HS-27A (cell line): ENCODE results near the gene N4BP2L2.

Experiments
- DNase-seq: peaks from one replicate; pipeline ENCODE4 v3.0.0-alpha.2; 2012; ENCODE audit warnings: low read depth, missing footprints

N4BP2L2 gene

DNA sequence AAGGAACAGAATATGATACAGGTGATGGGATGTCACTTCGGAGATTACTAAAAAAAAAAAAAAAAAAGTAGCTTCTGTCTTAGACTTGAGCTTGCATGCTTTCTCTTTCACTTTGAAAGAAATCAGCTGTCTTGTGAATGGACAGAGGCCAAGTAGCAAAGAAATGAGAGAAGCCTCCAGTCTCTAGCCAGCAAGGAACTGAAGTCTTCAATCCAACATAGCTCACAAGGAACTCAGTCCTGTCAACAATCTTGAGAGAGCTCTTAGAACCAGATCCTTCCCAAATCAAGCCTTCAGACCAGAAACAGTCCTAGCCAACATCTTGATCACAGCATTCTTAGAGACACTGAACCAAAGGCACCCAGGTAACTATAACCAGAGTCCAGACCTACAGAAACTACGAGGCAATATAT lies 7.7 kb downstream of the N4BP2L2 start:
- DNase-seq, result no peak

- DNase-seq, result no peak
Observed at GRCh38 chr13:32528358-32528757, 10.2 kb downstream of the N4BP2L2 start.

DNA sequence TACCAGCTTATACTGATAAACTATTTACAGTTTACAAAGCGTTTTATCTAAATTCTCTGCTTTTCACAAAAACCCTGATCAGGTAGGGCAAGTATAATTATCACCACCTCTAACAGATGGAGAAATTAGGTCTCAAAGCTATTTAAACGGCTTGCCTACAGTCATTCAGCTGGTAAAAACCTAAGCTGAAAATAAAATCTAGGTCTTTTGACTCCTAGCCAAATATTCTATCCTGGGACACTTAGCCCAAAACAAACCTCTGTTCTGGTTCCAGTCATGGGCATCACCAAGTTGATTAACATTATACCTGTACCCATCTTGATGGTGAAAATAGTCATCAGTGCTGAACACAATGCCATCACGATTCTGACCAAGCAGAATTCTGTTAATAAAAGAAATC lies 11.4 kb downstream of the N4BP2L2 start:
- no peak for DNase-seq

GRCh38 chr13:32525766-32526165 lies 12.8 kb downstream of the N4BP2L2 start:
- no peak for DNase-seq

GRCh38 chr13:32515246-32515645 lies 23.3 kb downstream of the N4BP2L2 start:
- DNase-seq, result no peak

DNA sequence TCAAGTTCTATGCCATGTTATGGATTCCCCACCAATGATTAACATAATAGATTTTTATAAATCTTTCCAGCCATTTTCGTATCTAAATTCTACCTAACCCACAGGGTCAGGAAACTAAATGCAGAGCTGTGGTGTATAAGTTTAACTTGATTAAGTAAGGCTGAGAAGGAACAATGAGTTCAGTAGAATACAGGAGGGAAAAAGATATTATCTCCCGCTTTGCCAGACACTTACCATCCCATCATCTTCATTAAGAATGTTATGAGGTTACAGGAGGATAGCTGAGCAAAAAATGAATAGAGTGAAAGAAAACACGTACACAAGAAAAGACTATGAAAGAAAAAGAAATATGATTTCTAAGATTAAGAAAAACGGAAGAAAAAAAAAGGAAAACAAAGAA lies 27.1 kb downstream of the N4BP2L2 start:
- no peak for DNase-seq

DNA sequence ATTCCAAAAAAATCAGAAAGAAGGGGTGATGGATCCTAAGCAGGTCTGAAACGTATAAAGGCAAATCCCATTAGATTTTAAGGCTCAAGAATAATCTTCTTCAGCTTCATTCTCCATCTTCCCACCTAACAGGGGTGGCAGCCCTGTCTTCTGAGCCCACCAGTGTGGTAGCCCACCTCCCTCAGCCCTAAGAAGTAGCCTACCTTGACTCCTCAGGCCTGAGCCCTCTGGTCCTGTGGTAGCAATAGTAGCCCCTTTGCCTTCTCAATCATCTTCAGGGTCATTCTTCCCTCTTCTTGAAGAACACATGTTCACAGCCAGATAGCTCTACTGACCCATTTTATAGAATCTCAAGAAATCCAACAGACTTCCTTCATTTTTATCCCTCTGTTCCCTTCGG lies 33.7 kb downstream of the N4BP2L2 start:
- no peak for DNase-seq

DNA sequence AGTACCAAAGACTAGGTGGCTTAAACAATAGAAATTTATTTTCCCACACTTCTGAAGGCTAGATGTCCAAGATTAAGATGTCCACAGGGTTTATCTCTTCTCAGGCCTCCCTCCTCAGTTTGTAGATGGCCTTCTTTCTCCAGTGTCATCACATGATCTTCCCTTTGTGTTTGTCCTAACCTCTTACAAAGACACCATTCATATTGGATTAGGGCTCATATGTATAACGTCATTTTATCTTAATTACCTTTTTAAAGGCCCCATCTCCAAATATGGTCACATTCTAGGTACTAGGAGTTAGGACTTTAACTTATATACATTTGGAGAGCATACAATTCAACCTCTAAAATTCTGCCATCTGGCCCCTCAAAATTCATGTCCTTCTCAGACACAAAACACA lies 34.3 kb downstream of the N4BP2L2 start:
- no peak for DNase-seq

GRCh38 chr13:32503727-32504126 lies 34.9 kb downstream of the N4BP2L2 start:
- no peak for DNase-seq

DNA sequence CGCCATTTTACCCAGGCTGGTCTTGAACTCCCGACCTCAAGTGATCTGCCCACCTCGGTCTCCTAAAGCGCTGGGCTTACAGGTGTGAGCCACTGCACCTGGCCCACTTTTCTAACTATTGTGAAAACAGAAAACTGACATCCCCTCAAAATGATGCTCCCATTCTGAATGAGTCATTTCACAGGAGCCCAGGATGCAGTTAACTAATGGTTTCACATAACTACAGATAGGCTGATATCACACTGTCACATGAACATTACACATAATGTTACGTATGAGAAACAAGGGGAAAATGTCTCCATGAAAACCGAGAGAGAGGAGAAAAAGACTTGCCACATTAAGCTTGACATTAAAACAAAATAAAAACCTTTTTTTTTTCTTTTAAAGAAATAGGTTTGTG lies 37.5 kb downstream of the N4BP2L2 start:
- DNase-seq, result no peak

- no peak for DNase-seq
Observed at GRCh38 chr13:32499538-32500210, 38.9 kb downstream of the N4BP2L2 start.

DNA sequence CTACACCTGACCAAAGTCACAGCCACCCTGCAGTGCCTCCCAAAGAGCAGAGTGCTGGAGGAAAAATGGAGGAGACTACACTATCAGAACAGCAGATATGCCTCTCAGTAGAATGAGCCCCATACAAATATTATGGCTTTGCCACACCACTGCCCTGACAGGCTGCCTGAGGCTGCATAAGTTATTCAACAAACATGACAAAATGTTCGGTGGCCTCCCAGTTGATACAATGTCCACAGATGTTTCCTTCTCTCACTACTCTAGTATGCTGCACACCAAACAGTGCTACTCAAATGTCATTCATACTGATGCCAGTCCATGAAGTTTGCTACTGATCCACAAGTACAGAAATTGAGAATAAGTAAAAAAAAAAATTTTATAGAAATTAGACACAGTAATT lies 41.0 kb downstream of the N4BP2L2 start:
- DNase-seq, result no peak

- no peak for DNase-seq
Observed at GRCh38 chr13:32496599-32497160, 41.9 kb downstream of the N4BP2L2 start.

GRCh38 chr13:32495841-32496240 lies 42.8 kb downstream of the N4BP2L2 start:
- no peak for DNase-seq

GRCh38 chr13:32495429-32495828 lies 43.2 kb downstream of the N4BP2L2 start:
- no peak for DNase-seq

GRCh38 chr13:32491028-32491427 lies 47.6 kb downstream of the N4BP2L2 start:
- DNase-seq, result no peak

- no peak for DNase-seq
Observed at GRCh38 chr13:32476892-32477291, 61.7 kb downstream of the N4BP2L2 start.

DNA sequence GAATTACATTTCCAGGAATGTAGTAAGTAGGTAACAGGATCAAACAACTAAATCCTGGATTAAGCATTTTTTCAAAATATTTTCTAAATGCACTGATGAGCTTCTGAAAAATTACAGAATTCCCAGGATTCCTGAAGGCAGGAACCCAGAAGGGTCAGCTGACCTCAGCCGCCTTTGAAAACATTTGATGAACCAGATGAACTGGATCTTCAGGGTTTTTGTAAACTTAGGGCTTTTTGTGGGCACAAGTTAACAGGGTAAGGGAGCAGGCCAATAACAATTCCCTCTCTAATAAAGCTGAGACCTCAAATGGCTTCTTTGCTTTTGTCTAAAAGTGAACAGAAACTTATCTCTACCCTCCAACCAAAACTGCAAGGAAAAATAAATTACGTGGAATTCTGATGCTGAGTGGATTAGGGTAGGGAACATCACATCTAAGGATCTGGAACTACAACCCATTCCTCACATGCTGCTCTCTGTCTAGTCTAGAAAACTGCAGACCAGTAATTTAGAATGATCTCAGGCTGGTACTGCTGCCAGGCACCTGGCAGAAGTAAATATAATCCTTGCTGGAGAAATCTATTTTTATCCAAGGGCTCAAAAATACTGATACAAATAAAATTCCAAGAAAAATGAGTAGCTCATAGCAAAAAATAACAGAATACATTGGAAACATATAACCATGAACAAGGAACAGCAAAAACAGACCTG lies 62.4 kb downstream of the N4BP2L2 start:
- no peak for DNase-seq

- no peak for DNase-seq
Observed at GRCh38 chr13:32474999-32475792, 63.4 kb downstream of the N4BP2L2 start.

- DNase-seq, result no peak
Observed at GRCh38 chr13:32473650-32474049, 64.9 kb downstream of the N4BP2L2 start.

DNA sequence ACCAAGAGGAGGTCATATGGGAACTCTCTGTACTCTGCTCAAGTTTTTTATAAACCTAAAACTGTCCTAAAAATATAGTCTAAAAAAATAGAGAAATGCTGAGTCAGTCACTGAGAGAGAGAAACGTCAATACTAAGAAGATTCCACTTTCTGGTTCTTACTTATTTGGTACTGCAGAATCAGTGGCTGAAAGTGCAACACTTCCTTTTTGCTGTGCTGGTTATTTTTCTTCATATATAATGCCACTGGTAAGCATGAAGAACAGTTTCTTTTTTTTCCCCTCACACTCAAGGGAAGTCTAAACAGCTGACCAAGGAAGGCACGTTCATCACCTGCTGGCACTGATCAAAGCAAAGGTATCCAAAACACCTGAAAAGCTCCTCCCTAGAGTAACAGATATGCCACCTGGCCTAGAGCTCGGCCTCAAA lies 66.4 kb downstream of the N4BP2L2 start:
- DNase-seq, result no peak

DNA sequence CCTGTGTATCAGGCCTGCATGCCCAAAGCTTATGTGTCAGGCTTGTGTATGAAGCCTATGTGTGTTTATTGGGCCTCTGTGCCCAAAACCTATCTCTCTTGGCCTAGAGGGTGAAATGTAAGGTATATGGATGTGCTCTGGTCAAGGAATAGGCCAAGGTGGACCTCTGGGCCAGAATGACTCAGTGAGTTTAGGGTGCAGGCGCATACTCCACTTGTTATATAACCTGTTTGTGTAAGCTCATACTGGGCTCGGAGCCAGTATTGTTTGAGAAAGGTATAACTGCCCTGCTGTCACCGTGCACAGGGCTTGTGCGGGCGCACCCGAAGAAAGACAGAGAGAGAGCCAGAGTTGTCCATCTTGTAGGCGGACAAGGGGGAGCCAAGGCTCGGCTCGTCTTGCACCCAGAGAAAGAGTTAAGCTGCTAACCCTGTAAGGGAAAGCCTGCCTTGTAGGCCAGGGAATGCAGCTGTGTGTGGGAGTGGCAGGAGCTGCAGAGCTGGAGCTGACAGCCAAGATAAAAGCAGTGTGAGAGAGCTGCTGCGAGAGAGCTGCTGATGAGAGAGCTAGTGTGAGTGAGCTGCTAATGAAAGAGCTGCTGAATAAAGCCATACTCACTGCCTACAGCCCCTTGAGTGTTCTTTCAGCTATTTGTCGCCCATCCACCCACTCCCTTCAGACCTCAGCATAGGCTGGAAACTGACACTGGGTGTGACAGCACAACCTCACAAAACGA lies 67.2 kb downstream of the N4BP2L2 start:
- no peak for DNase-seq
